Transverse colon (tissue), 4 donors: ENCODE measurements around the gene ATG13.

Source experiments
- CTCF ChIP-seq, 5 experiments: fragments of 200-600 bp in 3 of 5; fragments of 450-650 bp in 2 of 5; sonication (generic) in 3 of 5; IDR thresholded peaks; 1 replicate in 2 of 5; 2 replicates in 3 of 5; pipeline ENCODE4 v1.5.1; 2016 to 2017; ENCODE audit warnings: antibody characterized with exemption in 5 of 5, inconsistent platforms in 3 of 5, mild to moderate bottlenecking in 2 of 5, moderate library complexity in 1 of 5
- EP300 ChIP-seq: sonication (generic); formaldehyde crosslinking; IDR thresholded peaks from one replicate; pipeline ENCODE4 v1.6.1; 2017; ENCODE audit warnings: antibody characterized with exemption, low read depth
- POLR2A ChIP-seq: fragments of 450-650 bp; IDR thresholded peaks from one replicate; pipeline ENCODE4 v1.6.1; 2016; ENCODE audit warnings: antibody characterized with exemption, mild to moderate bottlenecking, moderate library complexity
- POLR2AphosphoS5 ChIP-seq, 3 donors: sonication (generic); formaldehyde crosslinking; IDR thresholded peaks; one replicate each; pipeline ENCODE4 v1.6.1; 2016; ENCODE audit warnings: antibody characterized with exemption in 3 of 3

- TF ChIP-seq CTCF (IDR thresholded peaks at IDR 0.05) (no peak), POLR2A (no peak), POLR2AphosphoS5 (IDR thresholded peaks at IDR 0.05) (no peak), EP300 (no peak)
Measured at GRCh38 chr11:46677991-46678740, 60.8 kb downstream of the ATG13 start.
